Transverse colon (tissue), 4 donors: ENCODE measurements around the gene NXPH4.

Experiments
- EP300 ChIP-seq: sonication (generic); formaldehyde crosslinking; IDR thresholded peaks from one replicate; pipeline ENCODE4 v1.6.1; 2017; ENCODE audit warnings: antibody characterized with exemption, low read depth
- POLR2A ChIP-seq: fragments of 450-650 bp; IDR thresholded peaks from one replicate; pipeline ENCODE4 v1.6.1; 2016; ENCODE audit warnings: antibody characterized with exemption, mild to moderate bottlenecking, moderate library complexity
- POLR2AphosphoS5 ChIP-seq, 3 donors: sonication (generic); formaldehyde crosslinking; IDR thresholded peaks; one replicate each; pipeline ENCODE4 v1.6.1; 2016; ENCODE audit warnings: antibody characterized with exemption in 3 of 3
- TF ChIP-seq, protein P1 (sequence below), 5 experiments: fragments of 200-600 bp in 3 of 5; fragments of 450-650 bp in 2 of 5; sonication (generic) in 3 of 5; IDR thresholded peaks; 1 replicate in 2 of 5; 2 replicates in 3 of 5; pipeline ENCODE4 v1.5.1; 2016 to 2017; ENCODE audit warnings: antibody characterized with exemption in 5 of 5, inconsistent platforms in 3 of 5, mild to moderate bottlenecking in 2 of 5, moderate library complexity in 1 of 5

- TF ChIP-seq, protein P1, sequence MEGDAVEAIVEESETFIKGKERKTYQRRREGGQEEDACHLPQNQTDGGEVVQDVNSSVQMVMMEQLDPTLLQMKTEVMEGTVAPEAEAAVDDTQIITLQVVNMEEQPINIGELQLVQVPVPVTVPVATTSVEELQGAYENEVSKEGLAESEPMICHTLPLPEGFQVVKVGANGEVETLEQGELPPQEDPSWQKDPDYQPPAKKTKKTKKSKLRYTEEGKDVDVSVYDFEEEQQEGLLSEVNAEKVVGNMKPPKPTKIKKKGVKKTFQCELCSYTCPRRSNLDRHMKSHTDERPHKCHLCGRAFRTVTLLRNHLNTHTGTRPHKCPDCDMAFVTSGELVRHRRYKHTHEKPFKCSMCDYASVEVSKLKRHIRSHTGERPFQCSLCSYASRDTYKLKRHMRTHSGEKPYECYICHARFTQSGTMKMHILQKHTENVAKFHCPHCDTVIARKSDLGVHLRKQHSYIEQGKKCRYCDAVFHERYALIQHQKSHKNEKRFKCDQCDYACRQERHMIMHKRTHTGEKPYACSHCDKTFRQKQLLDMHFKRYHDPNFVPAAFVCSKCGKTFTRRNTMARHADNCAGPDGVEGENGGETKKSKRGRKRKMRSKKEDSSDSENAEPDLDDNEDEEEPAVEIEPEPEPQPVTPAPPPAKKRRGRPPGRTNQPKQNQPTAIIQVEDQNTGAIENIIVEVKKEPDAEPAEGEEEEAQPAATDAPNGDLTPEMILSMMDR (IDR thresholded peaks at IDR 0.05): no peak
- TF ChIP-seq EP300: no peak
- TF ChIP-seq POLR2AphosphoS5 (IDR thresholded peaks at IDR 0.05): no peak
- no peak for TF ChIP-seq POLR2A
These were observed 22.8 kb upstream of the NXPH4 start for GRCh38 chr12:57193706-57194245.
